HG03342 (cell line): ENCODE data around the gene SRPK1.

Source experiments
- ATAC-seq: cut with Tn5 transposase; IDR thresholded peaks from one replicate; pipeline ENCODE4 v1.9.1; 2021; ENCODE audit warnings: mild to moderate bottlenecking, moderate library complexity; ENCODE audit not compliant: unreplicated experiment

The SRPK1 gene

DNA sequence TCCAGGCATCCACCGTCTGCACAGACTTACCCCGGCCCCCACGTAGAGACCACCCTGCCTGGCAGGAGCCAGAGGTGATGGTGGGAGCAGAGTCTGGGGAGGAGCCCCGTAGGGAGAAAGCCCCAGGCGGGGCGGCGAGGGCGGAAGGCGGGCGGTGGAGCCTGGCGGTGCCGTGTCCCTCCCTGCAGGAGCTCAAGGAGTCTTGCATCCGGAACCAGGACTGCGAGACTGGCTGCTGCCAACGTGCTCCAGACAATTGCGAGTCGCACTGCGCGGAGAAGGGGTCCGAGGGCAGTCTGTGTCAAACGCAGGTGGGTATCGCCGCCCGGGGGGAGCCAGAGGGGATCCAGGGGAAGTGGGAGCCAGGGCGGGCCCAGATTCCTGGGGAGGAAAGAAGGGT is 134.1 kb downstream of the SRPK1 start:
- ATAC-seq = no peak

GRCh38 chr6:35786272-35786671 is 134.6 kb downstream of the SRPK1 start:
- no peak for ATAC-seq

- no peak for ATAC-seq
These were observed 136.7 kb downstream of the SRPK1 start for GRCh38 chr6:35784200-35784599.
